D721Med (cell line): ENCODE results near the gene GDPD4.

Source experiments
- DNase-seq: peaks from one replicate; pipeline ENCODE4 v3.0.0; 2011; ENCODE audit warnings: low spot score; ENCODE audit not compliant: insufficient read length
- FAIRE-seq: peaks from 2 replicates; lab custom pipeline; 2011; peaks lifted over from hg19 to GRCh38; lab: Jason Lieb, UNC
- TF ChIP-seq, protein P1 (sequence below): IDR thresholded peaks from 2 replicates; pipeline ENCODE4 v1.5.1; 2012; ENCODE audit warnings: mild to moderate bottlenecking, control low read depth; ENCODE audit not compliant: insufficient read depth; ENCODE audit errors: missing control alignments

Gene GDPD4

DNA sequence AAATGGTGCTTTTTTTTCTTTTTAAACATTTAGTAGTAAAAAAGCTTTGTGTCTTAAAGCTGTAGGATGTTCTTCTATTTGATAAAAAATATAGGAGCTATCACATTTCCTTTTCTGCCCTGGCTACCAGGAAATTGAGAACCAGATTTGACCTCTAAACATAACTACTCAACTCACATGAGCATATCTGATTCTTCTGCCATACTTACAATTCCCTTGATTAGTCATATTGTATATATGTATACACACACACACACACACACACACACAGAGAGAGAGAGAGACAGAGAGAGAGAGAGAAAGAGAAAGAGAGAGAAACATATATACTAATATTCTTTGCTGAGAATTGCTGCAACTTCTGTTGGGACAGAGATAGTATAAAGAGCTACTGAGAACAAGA lies 23.0 kb upstream of the GDPD4 start:
- FAIRE-seq (no peak), DNase-seq (no peak)
- TF ChIP-seq, protein P1, sequence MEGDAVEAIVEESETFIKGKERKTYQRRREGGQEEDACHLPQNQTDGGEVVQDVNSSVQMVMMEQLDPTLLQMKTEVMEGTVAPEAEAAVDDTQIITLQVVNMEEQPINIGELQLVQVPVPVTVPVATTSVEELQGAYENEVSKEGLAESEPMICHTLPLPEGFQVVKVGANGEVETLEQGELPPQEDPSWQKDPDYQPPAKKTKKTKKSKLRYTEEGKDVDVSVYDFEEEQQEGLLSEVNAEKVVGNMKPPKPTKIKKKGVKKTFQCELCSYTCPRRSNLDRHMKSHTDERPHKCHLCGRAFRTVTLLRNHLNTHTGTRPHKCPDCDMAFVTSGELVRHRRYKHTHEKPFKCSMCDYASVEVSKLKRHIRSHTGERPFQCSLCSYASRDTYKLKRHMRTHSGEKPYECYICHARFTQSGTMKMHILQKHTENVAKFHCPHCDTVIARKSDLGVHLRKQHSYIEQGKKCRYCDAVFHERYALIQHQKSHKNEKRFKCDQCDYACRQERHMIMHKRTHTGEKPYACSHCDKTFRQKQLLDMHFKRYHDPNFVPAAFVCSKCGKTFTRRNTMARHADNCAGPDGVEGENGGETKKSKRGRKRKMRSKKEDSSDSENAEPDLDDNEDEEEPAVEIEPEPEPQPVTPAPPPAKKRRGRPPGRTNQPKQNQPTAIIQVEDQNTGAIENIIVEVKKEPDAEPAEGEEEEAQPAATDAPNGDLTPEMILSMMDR, result no peak

DNA sequence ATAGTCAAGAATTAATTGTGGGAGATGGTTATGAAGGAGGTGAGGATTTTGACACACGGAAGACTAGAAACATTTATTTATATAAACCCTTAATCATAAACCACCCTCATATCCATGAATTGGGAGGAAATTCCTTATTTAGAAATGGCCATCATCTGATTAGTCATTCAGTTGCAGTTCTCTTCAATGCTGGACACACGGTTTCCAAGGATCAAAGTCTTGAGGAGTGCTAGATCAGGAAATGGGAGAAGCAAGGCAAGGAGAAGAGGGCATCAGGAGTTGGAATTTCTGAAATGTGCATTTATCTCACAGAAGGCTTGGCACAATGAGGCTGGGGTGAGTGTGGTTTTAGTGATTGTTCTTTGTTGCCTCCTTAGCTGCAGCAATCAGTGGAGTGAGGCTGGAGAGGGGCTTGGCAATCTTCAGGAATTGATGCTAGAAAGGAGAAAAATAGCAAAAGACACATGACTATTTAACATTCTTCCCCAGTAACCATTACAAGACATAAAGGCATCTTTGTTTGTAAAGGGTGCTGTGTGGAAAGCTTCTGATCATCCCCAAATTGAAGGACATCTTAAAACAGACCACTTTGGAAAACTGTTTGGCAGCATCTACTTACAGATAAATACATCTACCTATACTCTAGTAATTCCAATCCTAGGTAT lies 21.6 kb upstream of the GDPD4 start:
- TF ChIP-seq, protein P1, result no peak
- DNase-seq (no peak), FAIRE-seq (no peak)

- TF ChIP-seq, protein P1, result no peak
- DNase-seq, result no peak
- no peak for FAIRE-seq
These were observed 21.0 kb upstream of the GDPD4 start for GRCh38 chr11:77322506-77322905.

GRCh38 chr11:77320351-77320750 lies 18.9 kb upstream of the GDPD4 start:
- no peak for FAIRE-seq
- no peak for DNase-seq
- TF ChIP-seq, protein P1, result no peak

- TF ChIP-seq, protein P1, result no peak
- DNase-seq, result no peak
- no peak for FAIRE-seq
These were observed 17.1 kb upstream of the GDPD4 start for GRCh38 chr11:77318600-77318999.

GRCh38 chr11:77316733-77317342 lies 15.4 kb upstream of the GDPD4 start:
- FAIRE-seq (no peak), DNase-seq (no peak)
- TF ChIP-seq, protein P1, result no peak

DNA sequence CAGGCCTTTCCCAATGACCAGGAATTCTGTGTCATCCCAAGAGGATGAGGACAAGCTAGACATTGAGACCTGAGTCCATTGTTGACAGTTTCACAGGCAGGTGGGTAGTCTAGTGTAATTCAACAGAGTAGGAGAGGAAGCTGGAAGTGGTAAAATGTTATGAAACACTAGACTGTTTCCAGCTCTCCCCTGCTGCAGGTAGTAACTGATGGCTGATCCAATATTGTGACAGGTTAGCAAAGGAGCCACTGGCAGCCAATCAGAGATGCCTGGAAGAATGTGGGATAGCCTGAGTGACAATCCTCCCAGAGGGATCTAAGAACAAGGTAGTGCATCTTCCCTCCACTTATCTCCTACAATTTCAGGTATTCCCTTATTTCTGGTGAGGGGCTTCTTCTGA lies 10.6 kb upstream of the GDPD4 start:
- TF ChIP-seq, protein P1, result no peak
- FAIRE-seq (no peak), DNase-seq (no peak)
